Left ventricle myocardium inferior (tissue), 1 donor: ENCODE data around the gene SETD3. TPM values are rescaled to one million over a fixed set of nuclear protein-coding genes. Genes with fewer than 3 reads are reported as not detected.

ENCODE experiments used
- DNase-seq: peaks from one replicate; pipeline ENCODE4 v3.0.0-alpha.2; 2020
- H3K27ac ChIP-seq: fragments of 200-600 bp; replicated peaks from 2 replicates; pipeline ENCODE4 v1.8.0; 2021
- H3K27me3 ChIP-seq: fragments of 200-600 bp; 2 replicates; pipeline ENCODE4 v1.8.0; 2021; ENCODE audit warnings: low read depth
- H3K36me3 ChIP-seq: fragments of 200-600 bp; 2 replicates; pipeline ENCODE4 v1.8.0; 2021
- H3K4me1 ChIP-seq: fragments of 200-600 bp; 2 replicates; pipeline ENCODE4 v1.8.0; 2021
- H3K4me3 ChIP-seq: fragments of 200-600 bp; 2 replicates; pipeline ENCODE4 v1.8.0; 2021; ENCODE audit warnings: mild to moderate bottlenecking, moderate library complexity
- H3K9me3 ChIP-seq: fragments of 200-600 bp; replicated peaks from 2 replicates; pipeline ENCODE4 v1.8.0; 2021
- CTCF ChIP-seq: fragments of 200-600 bp; IDR thresholded peaks from 2 replicates; pipeline ENCODE4 v1.8.0; 2021; ENCODE audit warnings: antibody characterized with exemption, mild to moderate bottlenecking, borderline replicate concordance
- intact Hi-C: fragments of 100-400 bp; cut with micrococcal nuclease; formaldehyde crosslinking; loops from one replicate; pipeline ENCODE4 v1.11.0; 2022
- total RNA-seq: library from RNA; stranded (reverse); fragmentation: NEBNext Ultra II Directional; extraction: Animal tissue kit (Norgen Biotek cat#: 25700); gene quantifications from one replicate; pipeline ENCODE4 v1.2.1, GENCODE V29; 2021
- donor health status: DM: no; HTN: yes; CAD: no; lungs with severe emphysema.

Gene SETD3
- total RNA-seq, 1 donor from 2014 or later, result 101 TPM

- Histone ChIP-seq H3K27me3 (peaks cover 76% of the 10 kb centered on the region), H3K4me1 (no peaks in the 10 kb centered on the region), H3K27ac (no peak overlapping the region), H3K9me3 (no peaks in the 10 kb centered on the region), H3K4me3 (no peak overlapping the region), H3K36me3 (no peaks in the 10 kb centered on the region)
- no peak for TF ChIP-seq CTCF
- intact Hi-C loops, result no loop called here
- DNase-seq, result no peak
These were observed 96.9 kb downstream of the SETD3 start for GRCh38 chr14:99383472-99384449.

- no peak for TF ChIP-seq CTCF
- no peaks in the 10 kb centered on the region for H3K36me3 ChIP-seq
- H3K27ac ChIP-seq, result no peak overlapping the region
- DNase-seq, result no peak
- intact Hi-C loops, result no loop called here
- H3K9me3 ChIP-seq, result no peaks in the 10 kb centered on the region
- peaks cover 78% of the 10 kb centered on the region for H3K27me3 ChIP-seq
- H3K4me1 ChIP-seq, result no peaks in the 10 kb centered on the region
- no peak overlapping the region for H3K4me3 ChIP-seq
These were observed 97.7 kb downstream of the SETD3 start for GRCh38 chr14:99382781-99383471.

GRCh38 chr14:99382071-99382470 lies 98.6 kb downstream of the SETD3 start:
- Histone ChIP-seq H3K27me3 (peaks cover 78% of the 10 kb centered on the region), H3K9me3 (no peaks in the 10 kb centered on the region), H3K4me1 (no peaks in the 10 kb centered on the region), H3K4me3 (no peak overlapping the region), H3K27ac (no peak overlapping the region), H3K36me3 (no peaks in the 10 kb centered on the region)
- TF ChIP-seq CTCF, result no peak
- DNase-seq, result no peak
- intact Hi-C loops, result no loop called here

- no peak for DNase-seq
- no peak overlapping the region for H3K4me3 ChIP-seq
- H3K36me3 ChIP-seq, result no peaks in the 10 kb centered on the region
- intact Hi-C loops, result no loop called here
- no peak overlapping the region for H3K27ac ChIP-seq
- TF ChIP-seq CTCF, result no peak
- H3K4me1 ChIP-seq, result no peaks in the 10 kb centered on the region
- H3K27me3 ChIP-seq, result peaks cover 78% of the 10 kb centered on the region
- no peaks in the 10 kb centered on the region for H3K9me3 ChIP-seq
These were observed 99.0 kb downstream of the SETD3 start for GRCh38 chr14:99381688-99382060.

- peaks cover 73% of the 10 kb centered on the region for H3K27me3 ChIP-seq
- no peak for TF ChIP-seq CTCF
These were observed 99.5 kb downstream of the SETD3 start for GRCh38 chr14:99380991-99381687.

More at GRCh38 chr14:99380991-99381687, 99.5 kb downstream of the SETD3 start:
- Histone ChIP-seq H3K4me1 (no peaks in the 10 kb centered on the region), H3K9me3 (no peaks in the 10 kb centered on the region), H3K36me3 (no peaks in the 10 kb centered on the region), H3K27ac (no peak overlapping the region), H3K4me3 (no peak overlapping the region)
- intact Hi-C loops, result no loop called here
- no peak for DNase-seq
